ENCODE results near the gene CTXN1.
A peak's percentile ranks its signal among the peaks of the same experiment; 100 is the strongest.
"Not testable (repeated sequence)": the region's sequence is repeated elsewhere in the genome, so short reads cannot be mapped to it uniquely, and the experiment has no call there.

The CTXN1 gene

DNA sequence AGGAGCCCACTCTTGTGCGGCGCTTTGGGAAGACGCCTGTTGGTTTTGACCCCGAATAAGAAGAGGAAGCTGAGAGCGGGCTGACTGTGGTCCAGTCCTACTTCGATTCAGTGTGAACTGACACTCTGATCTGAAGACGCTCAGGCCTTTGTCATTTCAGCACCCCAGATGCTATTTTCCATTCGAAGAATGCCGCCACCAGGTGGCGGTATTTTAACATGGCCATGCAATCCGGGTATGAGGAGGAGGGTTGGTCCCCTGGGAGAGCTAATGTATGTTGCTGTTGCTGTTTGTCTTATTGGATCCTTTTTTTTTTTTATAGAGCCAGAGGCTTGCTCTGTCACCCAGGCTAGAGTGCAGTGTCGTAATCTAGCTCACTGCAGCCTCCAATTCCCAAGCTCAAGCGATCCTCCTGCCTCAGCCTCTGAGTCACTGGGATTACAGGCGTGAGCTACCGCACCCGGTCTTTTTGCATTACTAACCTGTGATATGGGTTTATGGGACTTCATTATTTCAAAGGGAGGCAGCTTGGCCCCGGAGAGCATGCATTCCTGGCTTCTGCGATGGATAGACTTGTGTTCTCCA lies 18.3 kb upstream of the CTXN1 start:
- DNase-seq, result peak; percentile 85

DNA sequence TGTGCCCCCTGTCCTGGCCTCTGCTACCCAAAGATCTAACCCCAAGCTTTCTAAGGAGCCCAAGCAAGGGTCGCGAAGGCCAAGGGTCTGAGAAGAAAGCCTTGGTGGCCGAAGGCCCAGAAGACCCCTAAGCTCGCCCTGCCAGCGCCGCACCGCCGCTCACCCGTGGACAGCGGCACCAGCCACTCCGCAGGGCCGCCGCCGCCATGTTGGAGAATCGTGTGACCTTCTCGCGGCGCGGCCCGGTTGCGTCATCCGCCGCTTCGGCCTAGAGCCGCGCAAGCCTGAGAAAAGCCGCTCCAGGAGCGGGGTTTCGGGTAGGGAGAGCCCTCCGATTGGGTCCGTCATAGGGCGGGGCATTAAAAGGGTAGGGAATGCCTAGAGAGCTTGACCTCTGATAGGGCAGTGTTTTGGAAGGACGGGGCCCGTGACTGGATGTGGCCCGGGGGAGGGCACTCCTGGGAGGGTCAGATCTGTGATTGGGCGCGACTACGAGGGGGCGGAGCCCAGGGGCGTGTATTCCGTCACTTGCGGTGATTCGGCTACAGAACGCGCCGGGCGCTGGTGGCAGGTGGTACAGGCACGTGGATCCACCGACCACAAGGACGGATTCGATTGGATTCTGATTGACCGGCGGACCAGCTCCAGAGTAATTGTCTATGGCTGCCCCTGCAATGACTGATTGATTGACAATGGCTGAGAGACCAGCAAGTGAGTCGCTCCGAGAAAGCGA lies 17.7 kb upstream of the CTXN1 start, which contains the start of gene TIMM44:
Gene TIMM44 (minus strand): TSS at position 223 of the 733 bp plus-strand sequence. CDS start 15 bp downstream, at position 208.
- peak; percentile 97 for DNase-seq

DNA sequence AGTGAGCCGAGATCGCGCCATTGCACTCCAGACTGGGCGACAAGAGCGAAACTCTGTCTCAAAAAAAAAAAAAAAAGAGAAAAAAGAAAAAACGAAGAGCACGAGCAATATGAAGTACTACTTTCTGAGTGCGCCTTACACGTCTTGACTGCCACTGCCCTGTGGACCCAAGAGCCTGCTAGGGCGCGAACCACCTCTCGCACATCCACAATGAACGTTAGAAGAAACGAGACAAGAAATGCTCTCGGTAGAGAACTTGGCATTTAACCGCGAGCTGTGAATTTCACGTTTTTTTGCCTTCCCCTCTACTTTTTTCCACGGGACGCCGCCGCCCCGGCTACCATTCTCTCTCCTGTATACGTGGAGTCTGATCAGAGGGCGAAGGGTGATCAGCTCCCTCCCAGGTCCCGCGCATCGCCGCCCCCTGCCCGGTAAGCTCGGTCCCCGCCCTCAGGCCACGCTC lies 17.1 kb upstream of the CTXN1 start:
- no peak for DNase-seq

DNA sequence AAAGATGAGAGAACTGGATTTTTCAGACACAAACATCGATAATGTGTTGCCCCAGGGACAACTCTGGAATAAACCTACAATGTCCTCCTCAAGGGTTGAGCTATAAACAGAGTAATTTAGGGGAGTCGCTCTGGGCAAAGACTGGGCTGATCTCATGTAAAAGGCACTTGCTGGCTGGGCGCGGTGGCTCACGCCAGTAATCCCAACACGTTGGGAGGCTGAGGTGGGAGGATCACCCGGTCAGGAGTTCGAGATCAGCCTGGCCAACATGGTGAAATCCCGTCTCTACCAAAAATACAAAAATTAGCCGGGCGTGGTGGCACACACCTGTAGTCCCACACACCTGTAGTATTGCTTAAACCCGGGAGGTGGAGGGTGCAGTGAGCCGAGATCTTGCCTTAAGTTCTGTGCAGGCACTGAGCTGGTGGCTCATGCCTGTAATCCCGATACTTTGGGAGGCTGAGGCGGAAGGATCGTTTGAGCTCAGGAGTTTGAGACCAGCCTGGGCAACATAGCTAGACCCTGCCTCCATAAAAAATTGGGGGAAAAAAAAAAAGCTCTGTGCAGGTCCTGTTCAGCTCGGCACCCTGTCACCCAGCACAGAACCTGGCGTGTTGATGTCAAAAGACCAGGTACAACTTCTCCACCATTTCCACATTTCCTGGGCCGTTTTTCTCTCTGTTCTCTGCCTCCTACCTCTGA lies 16.1 kb upstream of the CTXN1 start:
- no peak for DNase-seq

DNA sequence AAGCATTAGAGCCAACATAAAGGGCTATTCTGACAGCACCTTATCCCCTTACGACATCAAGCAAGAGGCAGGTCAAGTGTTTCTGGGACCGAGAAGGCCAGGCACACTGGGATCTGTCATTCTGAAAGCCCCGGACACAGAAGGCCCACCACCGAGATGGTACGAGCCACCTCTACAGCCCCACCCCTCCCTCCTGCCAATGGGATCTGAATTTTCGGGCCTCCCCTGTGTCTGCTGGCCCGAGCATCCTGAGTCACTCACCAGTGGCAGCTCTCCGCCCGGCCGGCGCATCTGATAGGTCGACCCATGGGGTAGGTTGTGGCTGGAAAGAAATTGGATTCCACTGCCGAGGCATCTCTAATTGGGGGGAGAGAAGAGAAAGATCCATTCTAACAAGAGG lies 14.9 kb upstream of the CTXN1 start:
- no peak for DNase-seq

DNA sequence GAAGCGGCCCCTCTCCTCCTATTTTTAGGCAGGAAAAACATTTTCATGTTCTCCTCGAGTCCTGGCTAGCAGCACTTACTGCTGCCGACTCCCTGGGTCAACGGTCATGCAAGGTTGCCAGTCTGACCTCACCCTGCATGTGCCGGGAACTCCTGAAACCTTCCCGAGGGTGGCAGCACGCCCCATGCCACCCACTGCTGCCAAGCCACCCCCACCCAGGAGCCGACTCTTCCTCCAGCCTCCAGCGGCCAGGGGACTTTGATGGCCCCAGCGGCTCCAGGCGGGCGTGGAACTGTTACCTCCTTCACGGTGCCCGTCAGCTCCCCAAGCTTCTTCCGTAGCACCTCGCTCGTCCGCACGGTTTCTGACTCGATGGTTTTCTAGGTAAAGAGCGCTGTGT lies 8.8 kb upstream of the CTXN1 start:
- DNase-seq, result no peak

DNA sequence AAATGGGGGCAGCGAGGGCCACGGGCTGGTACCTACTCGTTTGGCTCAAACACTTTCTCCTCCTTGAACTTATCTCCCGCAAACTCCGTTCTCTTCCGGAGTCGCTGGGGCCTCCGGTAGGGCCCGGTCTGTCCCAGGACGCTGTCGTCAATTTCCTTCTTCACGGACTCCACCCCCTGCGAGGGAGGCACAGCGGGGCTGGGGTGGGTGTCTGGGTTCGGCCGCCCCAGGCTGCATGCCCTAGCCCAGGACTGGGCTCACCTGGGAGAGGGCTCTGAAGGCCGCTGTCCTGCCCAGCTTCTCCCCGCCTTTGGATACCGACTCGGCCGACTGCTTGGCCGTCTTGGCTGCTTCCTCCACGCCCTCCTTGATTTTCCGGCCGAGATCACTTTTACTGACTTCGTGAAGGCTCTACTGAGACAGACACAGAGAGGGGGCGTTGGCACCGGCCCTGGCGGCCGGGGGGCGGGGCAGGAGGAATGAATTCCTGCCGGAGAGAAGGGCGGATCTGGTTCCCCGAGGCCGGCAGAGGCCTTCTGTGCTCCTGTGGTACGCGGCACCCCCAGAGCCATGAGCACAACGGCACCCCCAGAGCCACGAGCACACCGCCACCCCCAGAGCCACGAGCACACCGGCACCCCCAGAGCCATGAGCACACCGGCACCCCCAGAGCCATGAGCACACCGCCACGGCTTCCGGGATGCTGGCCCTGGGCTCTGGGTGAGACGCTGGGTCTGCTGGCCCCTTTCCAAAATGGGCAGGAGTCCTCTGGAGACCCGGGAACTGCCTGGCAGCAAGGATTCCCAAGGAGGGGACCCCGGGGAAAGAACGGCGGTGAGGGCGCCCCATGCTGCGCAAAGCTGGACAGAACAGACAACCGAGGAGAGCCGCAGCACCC lies 8.1 kb upstream of the CTXN1 start:
- no peak for DNase-seq

DNA sequence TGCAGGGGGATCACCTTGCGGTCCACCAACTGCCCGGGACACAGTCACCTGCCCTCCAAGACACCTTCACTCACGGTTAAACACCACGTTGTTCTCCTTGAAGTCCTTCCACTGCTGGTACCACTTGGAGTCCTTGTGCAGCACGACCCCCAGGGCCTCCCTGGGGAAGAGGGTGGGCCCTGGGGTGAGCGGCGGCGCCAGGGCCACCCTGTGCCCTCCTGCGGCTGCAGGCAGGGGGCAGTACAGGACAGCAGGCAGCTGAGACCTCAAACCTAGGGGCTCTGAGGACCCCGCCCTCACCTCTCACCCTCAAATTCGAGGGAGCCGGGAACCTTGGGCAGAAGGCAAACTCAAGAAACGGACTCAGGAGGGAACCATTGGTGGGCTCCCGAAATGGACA lies 7.5 kb upstream of the CTXN1 start:
- no peak for DNase-seq

DNA sequence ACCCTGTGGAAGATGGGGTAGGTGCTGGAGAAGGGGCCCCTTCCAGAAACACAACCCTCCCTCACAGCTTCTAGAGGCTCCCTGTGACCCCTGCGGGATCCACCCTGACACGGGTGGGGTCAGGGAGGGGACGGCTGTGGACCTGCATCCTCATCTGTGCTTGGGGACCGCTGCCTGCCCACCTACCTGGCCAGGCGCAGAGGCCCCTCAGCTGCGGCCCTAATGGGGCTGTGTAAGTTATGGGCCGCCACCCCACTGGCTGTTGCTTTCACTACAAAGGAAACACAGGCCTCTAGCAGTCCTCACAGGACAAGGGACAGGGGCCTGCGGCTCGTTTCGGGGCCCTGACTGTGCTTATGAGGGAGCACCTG lies 7.0 kb upstream of the CTXN1 start:
- DNase-seq, result no peak

DNA sequence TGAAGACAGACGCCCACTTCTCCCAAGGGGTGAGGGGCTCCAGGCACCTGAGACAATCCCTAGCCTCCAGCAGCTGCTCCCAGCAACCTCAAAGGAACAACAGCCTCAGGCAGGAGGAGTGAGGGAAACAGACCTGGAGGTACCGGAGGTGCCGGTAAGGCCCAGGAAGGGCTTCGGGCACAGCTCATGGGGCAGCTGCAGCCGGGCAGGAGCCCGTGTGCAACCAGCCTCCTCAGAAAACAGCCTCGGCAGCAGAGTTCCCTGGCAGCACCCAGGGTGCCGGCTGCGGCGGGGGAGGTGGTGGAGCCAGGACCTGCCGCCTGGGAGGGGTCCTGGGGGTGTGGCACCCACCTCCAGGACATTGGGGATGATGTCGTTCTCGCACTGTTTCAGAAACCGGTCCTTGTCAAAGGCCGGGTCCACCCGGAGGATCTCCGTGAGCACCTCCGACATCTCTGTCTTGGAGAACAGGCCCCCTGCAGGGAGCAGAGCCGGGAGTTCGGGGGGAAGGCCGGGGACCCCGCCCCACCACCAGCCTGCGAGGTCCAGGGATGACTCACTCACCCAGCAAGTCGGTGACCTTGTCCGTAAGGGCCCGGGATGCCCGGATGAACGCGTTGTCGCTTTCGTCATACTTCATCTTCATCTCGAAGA lies 6.5 kb upstream of the CTXN1 start:
- no peak for DNase-seq

DNA sequence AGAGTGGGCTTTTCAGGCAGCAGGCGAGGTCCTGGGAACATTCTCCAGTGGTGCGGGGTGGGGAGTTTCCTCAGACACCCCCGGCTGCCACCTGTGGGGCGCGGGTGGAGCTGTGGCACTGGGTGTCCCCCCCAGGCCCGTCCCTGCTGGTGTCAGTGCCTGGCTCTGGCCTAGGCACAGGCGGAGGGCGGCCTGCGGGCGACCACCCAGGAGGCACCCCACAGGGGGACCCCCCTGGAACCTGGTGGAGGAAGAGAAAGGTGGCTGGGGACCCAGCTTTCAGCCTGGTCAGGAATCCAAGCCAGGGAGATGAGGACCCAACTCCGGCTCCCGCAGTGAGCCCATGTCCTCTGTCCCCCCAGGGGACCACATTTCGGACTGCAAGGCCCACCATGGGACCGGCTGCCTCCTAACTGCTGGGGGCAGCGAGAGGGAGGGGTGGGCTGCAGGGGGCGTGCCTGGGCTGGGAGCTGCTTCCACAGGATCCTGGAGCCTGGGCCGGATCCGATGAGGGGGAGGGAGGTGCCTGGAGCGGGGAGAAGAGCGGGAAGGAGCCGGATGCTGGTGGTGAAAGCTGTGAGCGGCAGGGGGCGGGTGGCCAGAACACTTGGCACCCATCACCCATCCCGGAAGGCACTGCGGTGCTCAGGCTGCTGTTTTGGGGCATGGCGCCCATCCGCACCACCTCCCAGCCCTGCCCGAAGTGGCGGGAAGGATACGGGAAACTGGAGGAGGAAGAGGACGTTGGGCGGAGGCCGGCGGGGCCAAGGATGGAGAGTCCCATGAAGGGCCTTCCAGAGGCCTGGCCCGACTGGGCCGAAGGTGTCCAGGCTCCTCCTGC lies 5.5 kb upstream of the CTXN1 start:
- no peak for DNase-seq

DNA sequence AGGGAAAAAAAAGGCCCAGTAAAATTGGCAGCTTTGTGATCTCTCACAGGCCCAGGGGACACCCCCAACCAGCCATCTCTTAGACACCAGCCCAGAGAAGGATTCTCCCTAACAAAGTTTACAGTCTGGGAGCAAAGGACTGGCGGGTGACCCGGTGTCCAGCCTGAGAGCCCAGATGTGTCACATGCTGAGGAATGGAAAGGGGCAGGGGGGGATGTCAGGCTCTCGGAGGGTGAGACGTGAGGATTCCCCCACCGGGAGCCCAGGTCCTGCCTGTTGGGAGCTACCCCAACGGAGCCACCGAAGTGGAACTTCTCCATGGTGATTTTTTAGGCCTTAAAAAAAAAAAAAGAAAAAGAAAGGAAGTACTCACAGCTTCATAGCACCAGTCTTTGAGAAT lies 4.8 kb upstream of the CTXN1 start:
- DNase-seq, result no peak

DNA sequence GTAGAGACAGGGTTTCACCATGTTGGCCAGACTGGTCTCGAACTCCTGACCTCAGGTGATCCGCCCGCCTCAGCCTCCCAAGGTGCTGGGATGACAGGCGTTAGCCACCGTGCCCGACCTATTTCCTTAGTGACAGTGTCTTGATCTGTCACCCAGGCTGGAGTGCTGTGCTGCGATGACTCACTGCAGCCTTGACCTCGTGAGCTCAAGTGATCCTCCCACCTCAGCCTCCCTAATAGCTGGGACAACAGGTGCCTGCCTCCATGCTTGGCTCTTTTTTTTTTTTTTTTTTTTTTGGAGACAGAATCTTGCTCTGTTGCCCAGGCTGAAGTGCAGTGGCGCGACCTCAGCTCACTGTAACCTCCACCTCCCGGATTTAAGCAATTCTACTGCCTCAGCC lies 4.1 kb upstream of the CTXN1 start:
- not testable (repeated sequence) for DNase-seq

DNA sequence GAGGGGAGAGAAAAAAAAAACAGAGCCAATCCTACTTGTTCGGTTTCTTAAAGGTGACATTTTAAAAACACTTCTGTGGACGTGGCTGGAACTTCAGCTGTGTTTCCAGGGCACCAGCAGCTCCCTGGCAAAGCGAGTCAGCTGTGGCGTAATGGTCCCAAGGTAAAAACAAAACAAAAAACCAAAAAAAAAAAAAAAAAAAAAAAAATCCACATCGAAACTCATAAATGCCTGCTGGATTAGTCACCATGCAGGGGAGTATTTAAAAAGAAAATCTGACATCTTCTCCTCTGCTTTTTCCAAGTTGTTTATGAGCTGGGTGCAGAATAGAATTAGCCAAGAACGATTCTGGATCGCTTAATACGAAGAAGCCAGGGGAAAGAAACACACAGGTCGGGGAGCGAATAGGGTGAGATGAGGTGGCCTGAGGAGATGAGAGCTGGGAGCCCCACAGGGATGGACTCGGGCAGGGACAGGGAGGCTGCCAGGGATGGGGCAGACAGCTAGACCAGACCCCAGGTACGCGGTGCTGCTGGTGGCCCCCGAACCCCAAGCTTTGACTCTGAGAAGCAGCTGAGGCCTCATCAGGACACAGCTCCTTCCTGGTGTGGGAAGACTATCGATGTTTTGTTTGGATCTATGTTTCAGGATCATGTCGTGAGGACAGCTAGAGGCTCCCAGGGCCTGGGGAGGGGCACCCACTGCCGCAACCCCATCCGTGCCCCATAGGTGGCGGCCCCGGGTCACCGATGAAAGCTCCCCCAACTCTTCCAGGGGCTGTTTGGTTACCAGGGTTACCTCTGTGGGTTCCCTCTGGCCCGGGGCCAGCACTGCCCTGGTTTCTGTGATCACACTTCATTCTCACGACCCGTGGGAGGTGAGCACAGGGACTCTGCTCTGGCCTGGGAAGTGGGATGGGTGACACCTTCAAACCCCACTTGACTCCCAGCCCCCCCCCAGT lies 3.1 kb upstream of the CTXN1 start:
- DNase-seq, result no peak

DNA sequence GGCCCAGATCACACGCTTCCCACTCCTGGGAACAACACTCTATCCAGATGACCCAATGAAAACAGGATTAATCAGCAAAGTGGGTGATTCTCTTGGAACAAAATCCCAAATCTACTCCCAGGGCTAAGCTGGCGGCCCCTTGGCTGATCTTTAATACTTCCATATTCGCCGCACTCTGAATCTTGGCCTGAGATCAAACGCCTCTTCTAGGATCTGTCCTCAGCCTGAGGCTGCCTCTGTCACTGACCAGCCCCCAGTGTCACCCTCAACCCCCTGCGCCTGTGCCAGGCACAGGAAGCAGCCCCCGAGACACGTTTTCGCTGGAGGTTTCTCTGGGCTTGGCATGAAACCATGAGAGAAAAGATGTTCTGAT lies 2.4 kb upstream of the CTXN1 start:
- no peak for DNase-seq

DNA sequence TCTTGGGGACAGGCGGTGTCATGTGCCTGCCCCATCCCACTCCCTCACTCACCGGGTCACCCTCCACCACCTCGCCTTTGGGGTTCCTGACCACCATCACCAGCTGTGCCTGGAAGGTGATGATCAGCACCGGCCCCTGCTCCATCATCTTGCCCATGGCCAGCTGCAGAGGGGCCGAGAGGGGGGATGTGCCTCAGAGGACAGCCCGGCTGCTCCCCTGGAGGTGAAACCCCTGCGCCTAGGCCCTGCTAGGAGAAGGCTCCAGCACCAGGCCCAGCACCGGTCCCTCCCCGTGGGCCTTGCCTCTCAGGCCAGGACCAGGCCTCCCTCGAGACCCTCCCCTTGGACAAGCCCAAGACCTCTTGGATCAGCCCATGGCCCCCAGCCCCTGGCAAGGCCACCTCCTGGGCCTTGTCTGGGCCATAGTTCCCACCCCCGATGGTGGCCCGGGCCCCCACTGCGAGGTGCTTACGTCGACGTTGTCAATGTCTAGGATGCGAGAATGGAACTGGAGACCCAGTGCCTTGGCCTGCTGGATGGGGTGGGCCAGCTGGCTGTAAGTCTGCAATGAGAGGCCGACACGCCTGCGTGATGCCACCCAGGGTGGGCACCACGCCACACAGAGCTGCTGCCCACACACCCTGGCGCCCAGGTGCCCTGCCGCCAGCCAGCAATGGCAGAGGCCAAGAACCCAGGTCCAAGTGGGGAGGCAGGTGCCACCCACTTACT lies 1.8 kb upstream of the CTXN1 start:
- no peak for DNase-seq

DNA sequence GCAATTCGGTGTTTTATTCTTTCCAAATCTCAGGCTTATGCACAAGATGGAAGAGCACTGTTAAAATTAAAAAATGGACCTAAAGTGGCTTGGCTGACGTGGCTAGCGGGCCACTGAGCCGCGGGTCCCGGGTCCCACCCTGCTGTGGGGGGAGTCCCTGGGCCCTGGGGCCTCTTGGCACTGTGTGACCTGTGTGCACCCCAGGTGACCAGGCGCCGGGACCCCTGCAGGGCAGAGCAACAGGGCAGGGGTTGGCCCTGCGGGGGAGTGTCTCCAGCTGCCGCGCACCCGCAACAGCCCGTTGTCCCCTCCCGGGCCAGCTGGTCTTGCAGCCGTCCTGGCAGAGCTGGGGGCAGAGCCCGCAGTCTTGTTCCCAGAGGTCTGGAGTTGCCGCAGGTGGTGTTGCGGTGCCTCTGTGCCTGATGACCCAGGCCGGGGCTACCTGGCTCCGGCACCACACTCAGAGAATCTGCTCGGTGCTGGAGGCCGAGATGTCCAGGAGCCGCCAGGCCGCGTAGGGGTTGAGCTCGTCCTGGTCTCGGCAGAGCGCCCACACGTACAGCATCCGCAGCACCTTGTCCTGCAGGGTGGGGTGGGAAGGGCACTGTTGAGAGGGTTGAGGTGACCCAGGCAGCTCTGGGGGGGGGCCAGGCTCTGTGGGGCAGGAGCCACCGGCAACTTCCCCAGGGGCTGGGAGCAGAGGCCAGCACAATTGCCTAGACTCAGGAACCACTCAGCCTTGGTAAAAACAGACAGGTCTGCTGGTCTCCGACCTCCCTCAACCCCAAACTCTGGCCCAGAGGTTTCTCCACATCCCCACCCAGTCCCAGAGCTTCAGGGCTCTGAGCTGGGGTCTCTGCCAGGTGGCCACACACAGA lies 1.0 kb upstream of the CTXN1 start:
- DNase-seq, result no peak

DNA sequence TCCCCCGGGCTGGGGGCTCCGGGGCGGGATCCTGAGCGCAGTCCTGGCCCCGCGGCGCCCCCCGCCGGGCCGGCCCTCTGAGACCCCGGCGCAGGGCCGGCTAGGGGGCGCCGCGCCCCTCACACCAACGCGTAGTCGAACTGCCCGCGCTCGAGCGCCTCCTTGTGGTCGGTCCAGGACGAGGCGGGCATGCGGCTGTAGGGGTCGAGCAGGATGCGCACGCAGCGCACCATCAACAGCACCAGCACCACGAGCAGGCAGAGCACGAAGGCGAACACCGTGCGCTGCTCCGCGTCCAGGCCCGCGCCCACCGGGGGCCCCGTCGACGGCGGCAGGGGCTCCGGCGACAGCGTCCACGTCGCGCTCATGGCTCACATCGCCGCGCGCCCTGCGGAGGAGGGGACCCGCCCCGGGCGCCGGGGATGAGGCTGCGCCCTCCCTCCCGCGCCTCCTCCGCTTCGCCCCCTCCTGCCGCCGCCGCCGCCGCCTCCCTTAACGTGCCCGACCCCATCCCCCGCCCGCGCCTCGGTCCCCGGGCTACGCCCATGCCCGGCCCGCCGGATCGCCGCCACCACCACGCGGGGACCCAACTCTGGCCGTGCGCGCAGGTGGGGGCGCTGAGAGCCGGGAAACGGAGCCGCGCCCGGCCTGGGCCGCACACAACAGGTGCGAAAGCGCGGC lies 624 bp downstream of the CTXN1 start:
- peak; percentile 55 for DNase-seq

Measured in NCI-H510A treated with DMSO at 0.1 percent for 48 hours (cell line).